OCI-LY3 (cell line): Measurements from ENCODE around the gene GHR.
"Not testable (repeated sequence)": the region's sequence is repeated elsewhere in the genome, so short reads cannot be mapped to it uniquely, and the experiment has no call there.

Experiments
- H2AFZ ChIP-seq: fragments of 200-600, 300-600 bp; shearing (Covaris generic); 2 replicates; pipeline ENCODE4 v1.6.0; 2014; ENCODE audit warnings: antibody characterized with exemption, low read depth, low read length
- H3K27ac ChIP-seq: fragments of 200-600, 300-600 bp; sonication (generic); 2 replicates; pipeline ENCODE4 v1.5.1; 2014; ENCODE audit warnings: mild to moderate bottlenecking, low read length, moderate library complexity, mixed read lengths
- H3K27me3 ChIP-seq: fragments of 200-600, 300-600 bp; sonication (generic); 2 replicates; pipeline ENCODE4 v1.6.1; 2014; ENCODE audit warnings: low read depth, low read length, mixed read lengths
- H3K36me3 ChIP-seq: fragments of 200-600, 300-600 bp; sonication (generic); replicated peaks from 2 replicates; pipeline ENCODE3; 2014; ENCODE audit warnings: low read depth, low read length, mixed read lengths
- H3K4me1 ChIP-seq: fragments of 300-600, 200-600 bp; sonication (generic); 2 replicates; pipeline ENCODE4 v1.6.1; 2014; ENCODE audit warnings: low read length, mixed read lengths
- H3K4me2 ChIP-seq: fragments of 200-600, 300-600 bp; sonication (generic); 2 replicates; pipeline ENCODE4 v1.6.1; 2014; ENCODE audit warnings: low read length, mixed read lengths
- H3K4me3 ChIP-seq: fragments of 300-600, 200-600 bp; sonication (generic); 2 replicates; pipeline ENCODE4 v1.5.1; 2014; ENCODE audit warnings: antibody characterized with exemption, mild to moderate bottlenecking, low read length, moderate library complexity
- H3K79me2 ChIP-seq: fragments of 300-600, 200-600 bp; shearing (Covaris generic); 2 replicates; pipeline ENCODE4 v1.6.1; 2014; ENCODE audit warnings: mild to moderate bottlenecking, low read length, mixed read lengths
- H3K9ac ChIP-seq: fragments of 300-600, 200-600 bp; shearing (Covaris generic); 2 replicates; pipeline ENCODE4 v1.6.0; 2014; ENCODE audit warnings: mild to moderate bottlenecking, low read length, moderate library complexity
- H3K9me3 ChIP-seq: fragments of 200-600, 300-600 bp; shearing (Covaris generic); 2 replicates; pipeline ENCODE4 v1.6.1; 2014; ENCODE audit warnings: low read length, mixed read lengths; ENCODE audit not compliant: insufficient read depth
- H4K20me1 ChIP-seq: fragments of 200-600, 300-600 bp; sonication (generic); 2 replicates; pipeline ENCODE4 v1.6.1; 2016; ENCODE audit warnings: low read length, mixed read lengths; ENCODE audit not compliant: insufficient read depth
- CTCF ChIP-seq: fragments of 200-600, 300-600 bp; sonication (generic); IDR thresholded peaks from 2 replicates; pipeline ENCODE4 v1.5.1; 2014; ENCODE audit warnings: antibody characterized with exemption, low read length, low read depth
- EZH2phosphoT487 ChIP-seq: fragments of 200-600 bp; shearing (Covaris generic); IDR thresholded peaks from 2 replicates; pipeline ENCODE4 v1.6.1; 2018; ENCODE audit warnings: antibody characterized with exemption, mixed run types, low read depth

Gene GHR

GRCh38 chr5:42676362-42676761 lies 253.1 kb downstream of the GHR start:
- no peaks in the 10 kb centered on the region for H3K27me3 ChIP-seq
- H3K36me3 ChIP-seq = no peaks in the 10 kb centered on the region
- H3K9ac ChIP-seq = no peak overlapping the region
- no peak overlapping the region for H2AFZ ChIP-seq
- no peaks in the 10 kb centered on the region for H3K4me1 ChIP-seq
- no peak overlapping the region for H3K4me3 ChIP-seq
- no peaks in the 10 kb centered on the region for H4K20me1 ChIP-seq
- no peaks in the 10 kb centered on the region for H3K9me3 ChIP-seq
- no peak overlapping the region for H3K27ac ChIP-seq
- no peaks in the 10 kb centered on the region for H3K79me2 ChIP-seq
- no peak for TF ChIP-seq CTCF
- no peak for TF ChIP-seq EZH2phosphoT487
- H3K4me2 ChIP-seq = no peak overlapping the region

- Histone ChIP-seq H3K36me3 (no peaks in the 10 kb centered on the region), H3K4me3 (no peak overlapping the region), H3K4me2 (no peak overlapping the region), H3K9me3 (no peaks in the 10 kb centered on the region), H3K79me2 (no peaks in the 10 kb centered on the region), H3K27ac (no peak overlapping the region), H4K20me1 (no peaks in the 10 kb centered on the region), H3K4me1 (no peaks in the 10 kb centered on the region), H3K27me3 (no peaks in the 10 kb centered on the region), H3K9ac (no peak overlapping the region), H2AFZ (no peak overlapping the region)
- no peak for TF ChIP-seq CTCF
- TF ChIP-seq EZH2phosphoT487 = no peak
Observed at GRCh38 chr5:42677156-42677842, 254.1 kb downstream of the GHR start.

GRCh38 chr5:42680046-42680445 lies 256.8 kb downstream of the GHR start:
- TF ChIP-seq EZH2phosphoT487 (no peak), CTCF (no peak)

GRCh38 chr5:42685078-42685477 lies 261.8 kb downstream of the GHR start:
- H4K20me1 ChIP-seq, H3K9me3 ChIP-seq, H3K4me1 ChIP-seq, H3K4me2 ChIP-seq, H3K36me3 ChIP-seq, H3K27me3 ChIP-seq, H3K9ac ChIP-seq, H3K4me3 ChIP-seq, H2AFZ ChIP-seq, H3K27ac ChIP-seq, H3K79me2 ChIP-seq: not testable (repeated sequence)

More at GRCh38 chr5:42680046-42680445, 256.8 kb downstream of the GHR start:
- Histone ChIP-seq H3K9me3 (no peaks in the 10 kb centered on the region), H3K4me1 (no peaks in the 10 kb centered on the region), H3K4me2 (no peak overlapping the region), H4K20me1 (no peaks in the 10 kb centered on the region), H3K9ac (no peak overlapping the region), H3K36me3 (no peaks in the 10 kb centered on the region), H3K27me3 (no peaks in the 10 kb centered on the region), H2AFZ (no peak overlapping the region), H3K4me3 (no peak overlapping the region), H3K79me2 (no peaks in the 10 kb centered on the region), H3K27ac (no peak overlapping the region)
